AG04449 (cell line): ENCODE results near the gene COLEC11.
"Not testable (repeated sequence)": the region's sequence is repeated elsewhere in the genome, so short reads cannot be mapped to it uniquely, and the experiment has no call there.

ENCODE experiments used
- CTCF ChIA-PET: fragments of 350-600 bp; formaldehyde crosslinking; extraction: SDS; loops from one replicate; lab custom pipeline; 2021; ENCODE audit warnings: antibody characterized with exemption; lab: Yijun Ruan, JAX
- POLR2A ChIA-PET: fragments of 400-600, 350-600 bp; formaldehyde crosslinking; extraction: SDS; loops from one replicate; lab custom pipeline; 2020; ENCODE audit warnings: antibody characterized with exemption, inconsistent platforms; lab: Yijun Ruan, JAX
- DNase-seq: peaks from one replicate; pipeline ENCODE4 v3.0.0-alpha.2; 2010; ENCODE audit warnings: low read depth, low spot score
- H3K4me3 ChIP-seq: 2 replicates; pipeline ENCODE4 v1.5.1; 2011; ENCODE audit warnings: low read depth, mild to moderate bottlenecking, control low read depth, low read length
- TF ChIP-seq, protein P1 (sequence below): IDR thresholded peaks from one replicate; pipeline ENCODE4 v1.5.1; 2011; ENCODE audit warnings: mild to moderate bottlenecking, moderate library complexity, low read length, control low read depth, inconsistent platforms; ENCODE audit not compliant: insufficient read depth; ENCODE audit errors: missing control alignments

COLEC11 gene

DNA sequence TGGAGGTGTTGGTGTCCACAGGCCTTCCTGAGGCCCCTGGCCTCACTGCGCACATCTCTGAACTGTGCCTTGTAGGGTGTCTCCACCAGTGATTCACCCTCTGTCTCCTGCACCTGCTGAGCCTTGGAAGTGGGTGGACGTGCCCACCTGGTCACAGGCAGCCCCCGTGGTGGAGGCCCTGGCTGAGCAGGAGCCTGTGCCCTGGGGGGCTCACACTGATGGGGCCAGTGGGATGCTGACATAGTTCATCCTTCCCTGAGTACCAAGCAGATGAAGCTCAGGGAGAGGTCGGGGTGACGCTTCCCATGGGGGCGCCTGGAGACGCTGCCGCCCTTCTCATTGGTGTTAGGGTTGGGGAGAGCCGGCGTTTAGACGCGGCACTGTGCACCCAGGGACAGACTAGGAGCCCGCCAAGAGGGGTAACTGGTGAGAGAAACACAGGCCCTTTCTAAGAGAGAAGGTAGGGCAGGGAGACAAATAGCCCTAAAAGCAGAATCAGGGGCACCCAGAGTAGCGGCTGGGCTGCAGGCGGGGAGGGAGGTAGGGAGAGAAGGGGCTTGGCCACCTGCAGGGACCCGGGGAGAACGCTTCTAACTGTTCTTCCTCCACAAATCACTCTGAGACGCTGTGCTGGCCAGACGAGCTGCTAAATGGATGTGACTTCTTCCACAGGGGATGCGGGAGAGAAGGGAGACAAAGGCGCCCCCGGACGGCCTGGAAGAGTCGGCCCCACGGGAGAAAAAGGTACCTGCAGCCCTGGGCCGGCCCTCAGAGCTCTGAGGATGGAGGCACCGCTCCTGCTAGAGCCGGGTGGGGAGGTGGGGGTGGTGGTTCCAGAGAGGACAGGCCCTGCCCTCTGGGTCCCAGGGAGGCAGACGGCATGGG, 18.0 kb downstream of the COLEC11 start:
- POLR2A ChIA-PET = no interaction called here
- CTCF ChIA-PET = no interaction called here
- DNase-seq = no peak
- TF ChIP-seq, protein P1, sequence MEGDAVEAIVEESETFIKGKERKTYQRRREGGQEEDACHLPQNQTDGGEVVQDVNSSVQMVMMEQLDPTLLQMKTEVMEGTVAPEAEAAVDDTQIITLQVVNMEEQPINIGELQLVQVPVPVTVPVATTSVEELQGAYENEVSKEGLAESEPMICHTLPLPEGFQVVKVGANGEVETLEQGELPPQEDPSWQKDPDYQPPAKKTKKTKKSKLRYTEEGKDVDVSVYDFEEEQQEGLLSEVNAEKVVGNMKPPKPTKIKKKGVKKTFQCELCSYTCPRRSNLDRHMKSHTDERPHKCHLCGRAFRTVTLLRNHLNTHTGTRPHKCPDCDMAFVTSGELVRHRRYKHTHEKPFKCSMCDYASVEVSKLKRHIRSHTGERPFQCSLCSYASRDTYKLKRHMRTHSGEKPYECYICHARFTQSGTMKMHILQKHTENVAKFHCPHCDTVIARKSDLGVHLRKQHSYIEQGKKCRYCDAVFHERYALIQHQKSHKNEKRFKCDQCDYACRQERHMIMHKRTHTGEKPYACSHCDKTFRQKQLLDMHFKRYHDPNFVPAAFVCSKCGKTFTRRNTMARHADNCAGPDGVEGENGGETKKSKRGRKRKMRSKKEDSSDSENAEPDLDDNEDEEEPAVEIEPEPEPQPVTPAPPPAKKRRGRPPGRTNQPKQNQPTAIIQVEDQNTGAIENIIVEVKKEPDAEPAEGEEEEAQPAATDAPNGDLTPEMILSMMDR = no peak
- H3K4me3 ChIP-seq = no peak overlapping the region

DNA sequence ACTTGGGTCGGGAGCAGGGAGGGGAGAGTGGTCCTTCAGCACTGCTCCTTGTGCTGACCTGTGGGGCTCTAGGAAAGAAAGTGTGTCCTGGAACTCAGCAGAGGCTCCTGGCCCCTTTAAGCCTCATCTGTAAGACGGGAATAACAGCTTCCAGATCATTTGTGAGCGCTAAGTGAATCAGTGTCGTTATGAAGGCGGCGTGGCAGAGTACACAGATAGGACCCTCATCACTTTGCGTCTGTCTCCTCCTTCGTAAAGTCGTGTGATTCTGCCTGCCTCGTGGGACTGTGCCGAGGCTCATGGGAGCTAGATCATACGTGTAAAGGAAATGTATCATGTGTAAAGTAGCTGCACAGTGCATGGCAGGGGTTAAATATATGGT, 18.6 kb downstream of the COLEC11 start:
- H3K4me3 ChIP-seq = no peak overlapping the region
- DNase-seq = no peak
- TF ChIP-seq, protein P1 = no peak
- ChIA-PET POLR2A (no interaction called here), CTCF (interaction anchor here (0.6 kb wide), 1 partner anchor 69 kb away, joined by 3 read pairs; no protein-coding TSS in a partner anchor)

DNA sequence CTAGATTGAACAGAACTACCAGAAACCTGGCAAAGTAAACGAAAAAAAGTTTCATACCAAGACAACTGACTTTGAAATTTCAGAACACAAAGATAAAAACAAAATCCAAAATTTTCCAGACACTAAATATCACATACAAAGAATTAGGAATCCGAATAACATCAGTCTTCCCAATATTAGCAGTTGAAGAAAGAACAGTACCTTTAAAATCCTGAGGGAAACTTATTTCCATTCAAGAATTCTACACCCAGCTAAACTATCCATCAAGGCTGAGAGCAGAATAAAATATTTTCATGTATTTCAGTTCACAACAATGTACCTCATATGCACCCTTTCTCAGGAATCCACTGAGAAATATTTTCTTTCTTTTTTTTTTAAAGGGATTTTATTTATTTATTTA, 19.8 kb downstream of the COLEC11 start:
- DNase-seq, H3K4me3 ChIP-seq, POLR2A ChIA-PET, CTCF ChIA-PET: not testable (repeated sequence)

DNA sequence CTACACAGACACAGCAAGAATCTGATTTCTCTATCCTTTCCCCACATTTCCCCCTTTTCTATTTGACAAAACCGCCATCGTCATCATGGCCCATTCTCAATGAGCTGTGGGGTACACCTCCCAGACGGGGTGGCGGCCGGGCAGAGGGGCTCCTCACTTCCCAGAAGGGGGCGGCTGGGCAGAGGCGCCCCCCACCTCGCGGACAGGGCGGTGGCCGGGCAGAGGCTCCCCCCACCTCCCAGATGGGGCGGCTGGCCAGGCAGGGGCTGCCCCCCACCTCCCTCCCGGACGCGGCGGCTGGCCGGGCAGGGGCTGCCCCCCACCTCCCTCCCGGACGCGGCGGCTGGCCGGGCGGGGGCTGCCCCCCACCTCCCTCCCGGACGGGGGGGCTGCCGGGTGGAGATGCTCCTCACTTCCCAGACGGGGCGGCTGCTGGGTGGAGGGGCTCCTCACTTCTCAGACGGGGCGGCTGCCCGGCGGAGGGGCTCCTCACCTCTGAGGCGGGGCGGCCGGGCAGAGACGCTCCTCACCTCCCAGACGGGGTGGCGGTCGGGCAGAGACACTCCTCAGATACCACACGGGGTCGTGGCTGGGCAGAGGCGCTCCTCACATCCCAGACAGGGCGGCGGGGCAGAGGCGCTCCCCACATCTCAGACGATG, 20.8 kb downstream of the COLEC11 start:
- DNase-seq, POLR2A ChIA-PET, H3K4me3 ChIP-seq, CTCF ChIA-PET: not testable (repeated sequence)

DNA sequence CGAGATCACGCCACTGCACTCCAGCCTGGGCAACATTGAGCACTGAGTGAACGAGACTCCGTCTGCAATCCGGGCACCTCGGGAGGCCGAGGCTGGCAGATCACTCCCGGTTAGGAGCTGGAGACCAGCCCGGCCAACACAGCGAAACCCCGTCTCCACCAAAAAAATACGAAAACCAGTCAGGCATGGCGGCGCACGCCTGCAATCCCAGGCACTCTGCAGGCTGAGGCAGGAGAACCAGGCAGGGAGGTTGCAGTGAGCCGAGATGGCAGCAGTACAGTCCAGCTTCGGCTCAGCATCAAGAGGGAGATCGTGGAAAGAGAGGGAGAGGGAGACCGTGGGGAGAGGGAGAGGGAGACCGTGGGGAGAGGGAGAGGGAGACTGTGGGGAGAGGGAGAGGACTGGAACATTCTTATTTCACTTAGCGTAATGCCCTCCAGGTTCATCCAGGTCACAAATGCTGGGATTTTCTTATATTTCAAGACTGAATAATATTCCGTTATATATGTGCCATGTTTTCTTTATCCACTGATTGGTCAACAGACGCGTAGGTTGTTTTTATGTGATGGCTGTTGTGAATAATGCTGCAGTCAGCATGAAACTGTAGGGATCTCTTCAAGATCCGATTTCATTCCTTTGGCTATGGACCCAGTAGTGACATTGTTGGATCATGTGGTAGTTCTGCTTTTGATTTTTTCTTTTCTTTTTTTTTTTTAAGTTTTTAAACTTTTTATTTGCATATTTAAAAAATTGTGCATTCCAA, 21.7 kb downstream of the COLEC11 start:
- POLR2A ChIA-PET, DNase-seq, H3K4me3 ChIP-seq, CTCF ChIA-PET: not testable (repeated sequence)

DNA sequence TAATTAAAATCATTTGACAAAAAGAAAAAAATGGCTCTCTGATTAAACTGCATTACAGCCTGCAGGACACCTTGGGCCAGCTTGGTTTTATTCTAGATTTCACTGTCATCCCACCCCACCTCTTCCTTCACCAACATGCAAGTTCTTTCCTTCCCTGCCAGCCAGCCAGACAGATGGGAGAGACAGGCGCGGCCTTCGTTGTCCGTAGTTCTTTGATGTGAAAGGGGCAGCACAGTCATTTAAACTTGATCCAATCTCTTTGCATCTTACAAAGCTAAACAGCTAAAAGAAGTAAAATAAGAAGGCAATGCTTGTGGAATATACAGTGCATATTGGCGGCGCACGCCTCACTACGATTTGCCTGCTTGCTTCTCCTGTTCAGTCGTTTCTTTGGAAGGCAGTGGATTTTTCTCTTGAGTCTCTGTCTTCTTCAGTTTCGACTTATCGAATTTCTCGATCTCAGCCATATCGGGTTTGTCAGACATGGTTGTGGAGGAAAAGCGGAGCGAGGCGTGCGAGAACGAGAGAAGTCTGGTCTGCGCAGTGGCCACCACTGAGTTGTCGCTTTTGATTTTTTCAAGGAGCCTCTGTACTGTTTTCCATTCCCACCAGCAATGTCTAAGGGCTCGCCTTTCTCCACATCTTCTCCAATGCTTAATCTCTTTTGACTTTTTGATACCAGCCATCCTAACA, 22.4 kb downstream of the COLEC11 start:
- DNase-seq = no peak
- ChIA-PET POLR2A (no interaction called here), CTCF (no interaction called here)
- no peak overlapping the region for H3K4me3 ChIP-seq
- TF ChIP-seq, protein P1 = no peak

DNA sequence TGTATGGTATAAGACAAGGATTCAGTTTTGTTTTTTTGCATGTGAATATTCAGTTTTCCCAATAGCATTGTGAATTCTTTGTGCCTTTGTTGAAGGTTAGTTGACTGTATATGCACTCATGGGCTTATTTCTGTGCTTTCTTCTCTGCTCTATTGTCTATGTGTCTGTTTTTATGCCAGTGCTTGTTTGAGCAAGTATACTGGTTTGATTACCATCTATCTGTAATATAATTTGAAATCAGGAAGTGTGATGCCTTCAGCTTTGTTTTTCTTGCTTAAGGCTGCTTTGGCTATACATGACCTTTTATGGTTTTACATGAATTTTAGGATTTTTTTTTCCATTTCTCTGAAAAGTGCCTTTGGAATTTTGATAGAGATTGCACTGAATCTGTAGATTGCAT, 23.5 kb downstream of the COLEC11 start:
- POLR2A ChIA-PET = no interaction called here
- TF ChIP-seq, protein P1 = no peak
- no peak overlapping the region for H3K4me3 ChIP-seq
- no peak for DNase-seq
- CTCF ChIA-PET = no interaction called here
